ENCODE data around the gene FUT7. TPM values are rescaled to one million over a fixed set of nuclear protein-coding genes. Genes with fewer than 3 reads are reported as not detected.

FUT7 gene, protein sequence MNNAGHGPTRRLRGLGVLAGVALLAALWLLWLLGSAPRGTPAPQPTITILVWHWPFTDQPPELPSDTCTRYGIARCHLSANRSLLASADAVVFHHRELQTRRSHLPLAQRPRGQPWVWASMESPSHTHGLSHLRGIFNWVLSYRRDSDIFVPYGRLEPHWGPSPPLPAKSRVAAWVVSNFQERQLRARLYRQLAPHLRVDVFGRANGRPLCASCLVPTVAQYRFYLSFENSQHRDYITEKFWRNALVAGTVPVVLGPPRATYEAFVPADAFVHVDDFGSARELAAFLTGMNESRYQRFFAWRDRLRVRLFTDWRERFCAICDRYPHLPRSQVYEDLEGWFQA
- total RNA-seq, result not detected in 2 replicates

GRCh38 chr9:137031904-137032640 is at the start of gene FUT7:
FUT7 (minus strand) TSS chr9:137032088; CDS start chr9:137031991, 97 bp downstream.

GRCh38 chr9:137077010-137077747 is 45.3 kb upstream of the FUT7 start, which contains the start of gene UAP1L1:
UAP1L1 (plus strand) TSS chr9:137077517; CDS start chr9:137077533, 16 bp downstream.

GRCh38 chr9:137070201-137070905 is 38.5 kb upstream of the FUT7 start, which contains the start of gene SAPCD2:
SAPCD2 (minus strand) TSS chr9:137070557; CDS start chr9:137070460, 97 bp downstream.

GRCh38 chr9:137053944-137054931 is 22.4 kb upstream of the FUT7 start, which contains the start of gene ENTPD2:
ENTPD2 (minus strand) TSS chr9:137054061; CDS start chr9:137053997, 64 bp downstream.

GRCh38 chr9:137046088-137046787 is 14.3 kb upstream of the FUT7 start, which contains the start of gene NPDC1:
NPDC1 (minus strand) TSS chr9:137046177; CDS start chr9:137045989, 188 bp downstream.

GRCh38 chr9:137027369-137028262 is 4.3 kb downstream of the FUT7 start, which contains the start of gene ABCA2:
ABCA2 (minus strand) TSS chr9:137028237; CDS start chr9:137028140, 97 bp downstream.

DNA sequence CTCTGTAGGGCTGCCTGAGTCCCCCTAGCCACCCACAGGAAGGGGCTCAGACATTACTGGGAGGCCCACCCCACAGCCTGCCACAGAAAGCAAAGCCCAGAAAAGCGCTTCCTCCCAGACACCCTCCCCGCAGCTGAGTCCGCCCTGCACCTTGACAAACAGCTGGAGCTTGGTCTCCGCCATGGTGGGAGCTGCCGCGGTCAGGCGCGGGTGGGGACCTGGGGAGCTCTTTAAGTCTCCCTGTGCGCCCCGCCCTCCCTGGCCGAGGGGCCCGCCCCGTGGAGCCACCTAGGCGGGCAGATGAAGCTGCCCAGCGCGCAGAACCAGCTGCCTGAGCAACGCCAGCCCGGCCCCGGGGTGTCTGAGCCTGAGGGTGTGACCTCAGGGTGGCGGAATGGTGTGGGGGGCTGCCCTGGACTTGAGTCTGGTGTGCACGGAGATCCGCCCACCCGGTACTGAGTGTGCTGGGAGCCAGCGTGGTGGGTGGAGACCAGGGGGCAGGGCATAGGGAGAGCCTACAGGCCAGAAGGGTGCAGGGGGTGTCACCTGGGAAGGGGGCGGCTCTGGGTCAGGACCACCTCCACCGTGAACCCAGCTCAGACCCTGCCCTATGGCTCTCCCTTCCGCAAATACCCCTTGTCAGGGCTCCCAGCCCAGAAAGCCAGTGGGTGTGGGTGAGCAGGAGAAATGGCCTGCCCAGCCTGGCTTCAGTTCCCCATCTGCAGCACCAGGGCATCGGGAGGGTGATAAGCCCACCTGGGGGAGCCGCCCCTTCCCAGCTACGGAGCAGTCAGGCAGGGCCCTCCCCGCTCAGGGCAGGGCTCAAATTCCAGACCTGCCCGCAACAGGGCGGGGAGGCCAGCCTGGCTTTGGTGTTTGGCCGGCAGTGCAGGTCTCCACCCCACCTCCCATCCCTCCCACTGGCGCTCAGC is 35.3 kb downstream of the FUT7 start, which contains the start of gene CLIC3:
Gene CLIC3, minus strand, starts transcription at position 208 of the 932 bp plus-strand sequence. Its CDS starts 25 bp downstream, at position 183.

GRCh38 chr9:136991993-136992818 is 39.7 kb downstream of the FUT7 start, which contains the start of gene PAXX:
PAXX (plus strand) TSS chr9:136992422; CDS start chr9:136992444, 22 bp downstream.

GRCh38 chr9:136982232-136983051 is 49.4 kb downstream of the FUT7 start, which contains the start of gene LCNL1:
LCNL1 (plus strand) TSS chr9:136982993; CDS start chr9:136983587, 594 bp downstream.

Other genes starting within 250 kb of the FUT7 start
- gene TMEM141, start 240.7 kb downstream of the FUT7 start, total RNA-seq, result 43.6 and 52.5 TPM in 2 replicates
- gene CCDC183, start 235.8 kb downstream of the FUT7 start, total RNA-seq, result 0.39 and 1.1 TPM in 2 replicates
- 38.4 and 41.8 TPM in 2 replicates for gene RABL6, start 224.1 kb downstream of the FUT7 start, total RNA-seq
- 1.1 and 1.4 TPM in 2 replicates for gene AJM1, start 189.6 kb downstream of the FUT7 start, total RNA-seq
- gene PHPT1, start 182.7 kb downstream of the FUT7 start, total RNA-seq, result 109 TPM in 2 replicates
- gene MAMDC4, start 179.7 kb downstream of the FUT7 start, total RNA-seq, result 0.37 and 0.78 TPM in 2 replicates
- gene EDF1, start 165.8 kb downstream of the FUT7 start, total RNA-seq, result 418 and 434 TPM in 2 replicates
- 3.9 and 5.9 TPM in 2 replicates for gene TRAF2, start 145.6 kb downstream of the FUT7 start, total RNA-seq
- 137 and 146 TPM in 2 replicates for gene FBXW5, start 87.3 kb downstream of the FUT7 start, total RNA-seq
- not detected in 2 replicates for gene C8G, start 86.8 kb downstream of the FUT7 start, total RNA-seq
- gene LCN12, start 79.8 kb downstream of the FUT7 start, total RNA-seq, result not detected in 2 replicates
- gene PTGDS, start 54.6 kb downstream of the FUT7 start, total RNA-seq, result 211 and 233 TPM in 2 replicates
- gene LCNL1, start 49.1 kb downstream of the FUT7 start, total RNA-seq, result 0.73 TPM in 1 of 2 replicates, not detected in the other
- 22.2 and 22.3 TPM in 2 replicates for gene PAXX, start 39.7 kb downstream of the FUT7 start, total RNA-seq
- gene CLIC3, start 35.5 kb downstream of the FUT7 start, total RNA-seq, result 0.83 and 3.2 TPM in 2 replicates
- gene ABCA2, start 3.9 kb downstream of the FUT7 start, total RNA-seq, result 27.1 and 27.6 TPM in 2 replicates
- 58.8 and 86.1 TPM in 2 replicates for gene NPDC1, start 14.1 kb upstream of the FUT7 start, total RNA-seq
- gene ENTPD2, start 22.0 kb upstream of the FUT7 start, total RNA-seq, result not detected in 2 replicates
- 0.34 and 0.75 TPM in 2 replicates for gene SAPCD2, start 38.5 kb upstream of the FUT7 start, total RNA-seq
- gene UAP1L1, start 45.4 kb upstream of the FUT7 start, total RNA-seq, result 6.0 and 9.9 TPM in 2 replicates
- gene MAN1B1, start 54.9 kb upstream of the FUT7 start, total RNA-seq, result 59.6 and 67.2 TPM in 2 replicates
- gene DPP7, start 82.6 kb upstream of the FUT7 start, total RNA-seq, result 97.4 and 113 TPM in 2 replicates
- 0.29 TPM in 1 of 2 replicates, not detected in the other for gene GRIN1, start 107.1 kb upstream of the FUT7 start, total RNA-seq
- not detected in 2 replicates for gene LRRC26, start 138.0 kb upstream of the FUT7 start, total RNA-seq
- gene TMEM210, start 140.0 kb upstream of the FUT7 start, total RNA-seq, result not detected in 2 replicates
- gene ANAPC2, start 156.5 kb upstream of the FUT7 start, total RNA-seq, result 10.9 and 19.1 TPM in 2 replicates
- 50.5 and 62.2 TPM in 2 replicates for gene SSNA1, start 156.6 kb upstream of the FUT7 start, total RNA-seq
- 9.4 and 14.9 TPM in 2 replicates for gene TPRN, start 168.7 kb upstream of the FUT7 start, total RNA-seq
- 33.2 and 33.7 TPM in 2 replicates for gene TMEM203, start 173.6 kb upstream of the FUT7 start, total RNA-seq
- 8.0 and 9.5 TPM in 2 replicates for gene NDOR1, start 173.6 kb upstream of the FUT7 start, total RNA-seq
- gene RNF208, start 190.2 kb upstream of the FUT7 start, total RNA-seq, result not detected in 2 replicates
- 1.4 TPM in 1 of 2 replicates, not detected in the other for gene CYSRT1, start 193.1 kb upstream of the FUT7 start, total RNA-seq
- not detected in 2 replicates for gene RNF224, start 195.4 kb upstream of the FUT7 start, total RNA-seq
- not detected in 2 replicates for gene SLC34A3, start 198.8 kb upstream of the FUT7 start, total RNA-seq
- gene TUBB4B, start 209.2 kb upstream of the FUT7 start, total RNA-seq, result 118 and 122 TPM in 2 replicates
- not detected in 2 replicates for gene STPG3, start 219.2 kb upstream of the FUT7 start, total RNA-seq
- gene NELFB, start 223.2 kb upstream of the FUT7 start, total RNA-seq, result 33.9 and 37.6 TPM in 2 replicates
- gene TOR4A, start 245.6 kb upstream of the FUT7 start, total RNA-seq, result 4.0 and 5.3 TPM in 2 replicates